K562 (cell line): ENCODE data around the gene TM7SF3. TPM values are rescaled to one million over a fixed set of nuclear protein-coding genes. Genes with fewer than 3 reads are reported as not detected.

ENCODE experiments used
- ATAC-seq: fragments of 200-7000 bp; cut with Tn5 transposase; 3 replicates; pipeline ENCODE4 v1.9.1; 2020; ENCODE audit warnings: moderate library complexity
- BruUV-seq: library from RNA; stranded (reverse); fragments of 400-500 nt; replicated peaks from 2 replicates; lab custom pipeline; 2021; lab: Mats Ljungman, UMichigan
- CTCF ChIA-PET: fragments of 300-600 bp; formaldehyde crosslinking; extraction: SDS; loops from one replicate; lab custom pipeline; 2021; ENCODE audit warnings: low intra/inter-chr PET ratio; lab: Yijun Ruan, JAX
- POLR2A ChIA-PET: fragments of 300-600, 350-650 bp; sonication (Branson Sonifier 250); formaldehyde crosslinking; extraction: SDS; loops from one replicate; lab custom pipeline; 2021; ENCODE audit warnings: antibody characterized with exemption, inconsistent platforms; lab: Yijun Ruan, JAX
- DNase-seq, 4 experiments: peaks; one replicate each; pipeline versions ENCODE4 v3.0.0 to v3.0.0-alpha.2; 2011 to 2018; ENCODE audit warnings: low spot score in 3 of 4, mixed read lengths in 3 of 4; ENCODE audit errors: extremely low read depth in 1 of 4
- FAIRE-seq: peaks from 2 replicates; lab custom pipeline; 2011; peaks lifted over from hg19 to GRCh38; lab: Jason Lieb, UNC
- H2AFZ ChIP-seq: 2 replicates; pipeline ENCODE4 v1.6.0; 2011; ENCODE audit warnings: low read depth, low read length, control low read depth, inconsistent platforms
- H3K27ac ChIP-seq: fragments of 200-600 bp; 3 replicates; pipeline ENCODE4 v1.8.0; 2011; ENCODE audit warnings: low read depth, mild to moderate bottlenecking, control low read depth, inconsistent platforms, low read length, moderate library complexity, mixed read lengths; ENCODE audit errors: extremely low read depth
- H3K27me3 ChIP-seq, 2 experiments: fragments of 300-600 bp in 1 of 2; 2 replicates in 1 of 2; 3 replicates in 1 of 2; pipeline versions ENCODE4 v1.6.0 to v1.8.0; 2011; ENCODE audit warnings: inconsistent platforms in 2 of 2, low read length in 2 of 2, mild to moderate bottlenecking in 1 of 2, mixed read lengths in 1 of 2, moderate library complexity in 1 of 2; ENCODE audit not compliant: control insufficient read depth in 2 of 2, insufficient read depth in 2 of 2
- H3K36me3 ChIP-seq: fragments of 300-600 bp; 3 replicates; pipeline ENCODE4 v1.8.0; 2011; ENCODE audit warnings: mild to moderate bottlenecking, low read length, inconsistent platforms; ENCODE audit not compliant: control insufficient read depth, insufficient read depth
- H3K4me1 ChIP-seq, 2 experiments: fragments of 200-600 bp in 1 of 2; replicated peaks in 1 of 2; 2 replicates in 1 of 2; 3 replicates in 1 of 2; pipeline versions ENCODE4 v1.5.1 to v1.8.0; 2011; ENCODE audit warnings: inconsistent platforms in 2 of 2, low read length in 2 of 2, mild to moderate bottlenecking in 1 of 2, mixed read lengths in 1 of 2, moderate library complexity in 1 of 2; ENCODE audit not compliant: control insufficient read depth in 2 of 2, insufficient read depth in 2 of 2
- H3K4me2 ChIP-seq: 2 replicates; pipeline ENCODE4 v1.6.1; 2011; ENCODE audit warnings: low read length, control low read depth, inconsistent platforms, mixed read lengths; ENCODE audit not compliant: insufficient read depth
- H3K4me3 ChIP-seq: fragments of 200-600 bp; sonication (generic), shearing (Covaris generic); 2 replicates; pipeline ENCODE4 v1.5.1; 2016; ENCODE audit warnings: control low read depth, inconsistent platforms
- H3K79me2 ChIP-seq: fragments of 200-600 bp; 3 replicates; pipeline ENCODE4 v1.8.0; 2011; ENCODE audit warnings: low read length, inconsistent platforms; ENCODE audit not compliant: control insufficient read depth, insufficient read depth
- H3K9ac ChIP-seq, 2 experiments: 2 replicates each; pipeline versions ENCODE4 v1.6.0 to v1.6.1; 2011; ENCODE audit warnings: low read depth in 2 of 2, low read length in 2 of 2, control low read depth in 1 of 2, inconsistent platforms in 1 of 2, mild to moderate bottlenecking in 1 of 2, mixed read lengths in 1 of 2; ENCODE audit not compliant: insufficient read depth in 1 of 2
- H3K9me1 ChIP-seq: one replicate; pipeline ENCODE4 v1.6.0; 2011; ENCODE audit warnings: inconsistent platforms, mild to moderate bottlenecking, low read length, moderate library complexity; ENCODE audit not compliant: control insufficient read depth, insufficient read depth
- H3K9me3 ChIP-seq: replicated peaks from 2 replicates; pipeline ENCODE4 v1.5.1; 2011; ENCODE audit warnings: low read depth, low read length, inconsistent platforms; ENCODE audit not compliant: control insufficient read depth, insufficient read depth
- H4K20me1 ChIP-seq: replicated peaks from 2 replicates; pipeline ENCODE4 v1.6.1; 2011; ENCODE audit warnings: low read length, inconsistent platforms, mixed read lengths; ENCODE audit not compliant: control insufficient read depth, insufficient read depth
- FOXK2 ChIP-seq, 2 experiments: fragments of 450-650 bp; IDR thresholded peaks in 1 of 2; conservative IDR thresholded peaks in 1 of 2; 2 replicates each; pipeline ENCODE4 v1.6.1; 2016; ENCODE audit warnings: low read depth in 2 of 2, mild to moderate bottlenecking in 1 of 2
- HES1 ChIP-seq: fragments of 450-650 bp; IDR thresholded peaks from 2 replicates; pipeline ENCODE4 v1.6.1; 2016; ENCODE audit warnings: low read depth, mild to moderate bottlenecking, moderate library complexity
- KHSRP ChIP-seq: fragments of 450-650 bp; IDR thresholded peaks from 2 replicates; pipeline ENCODE4 v1.6.1; 2017
- PURB ChIP-seq: sonication (generic); formaldehyde crosslinking; IDR thresholded peaks from 2 replicates; pipeline ENCODE4 v1.9.0; 2021; ENCODE audit warnings: low read depth, mild to moderate bottlenecking, missing genetic modification reagents
- SMARCA4 ChIP-seq: fragments of 450-650 bp; IDR thresholded peaks from 2 replicates; pipeline ENCODE4 v1.6.1; 2016
- TEAD4 ChIP-seq, 2 experiments: sonication (generic) in 1 of 2; formaldehyde crosslinking in 1 of 2; IDR thresholded peaks; 2 replicates each; pipeline versions ENCODE4 v1.6.1 to v1.8.0; 2012 to 2022; ENCODE audit warnings: borderline replicate concordance in 1 of 2, inconsistent platforms in 1 of 2, low read length in 1 of 2, mild to moderate bottlenecking in 1 of 2, missing genetic modification reagents in 1 of 2
- USF1 ChIP-seq: sonication (generic); formaldehyde crosslinking; IDR thresholded peaks from 2 replicates; pipeline ENCODE4 v1.9.0; 2022; ENCODE audit warnings: mild to moderate bottlenecking, missing genetic modification reagents
- ZNF121 ChIP-seq: sonication (generic); formaldehyde crosslinking; conservative IDR thresholded peaks from 2 replicates; pipeline ENCODE4 v1.8.0; 2022; ENCODE audit warnings: missing genetic modification reagents
- ZNF146 ChIP-seq: IDR thresholded peaks from one replicate; pipeline ENCODE4 v1.6.1; 2018; ENCODE audit warnings: missing compliant biosample characterization; ENCODE audit not compliant: unreplicated experiment
- ZNF174 ChIP-seq: fragments of 250-450 bp; sonication (Bioruptor Pico); IDR thresholded peaks from 2 replicates; pipeline ENCODE4 v1.4.0; 2020; ENCODE audit warnings: mild to moderate bottlenecking
- ZNF280A ChIP-seq: fragments of 450-650 bp; IDR thresholded peaks from 2 replicates; pipeline ENCODE4 v1.6.1; 2018; ENCODE audit warnings: mild to moderate bottlenecking, low read depth; ENCODE audit not compliant: partially characterized antibody
- ZNF354B ChIP-seq: fragments of 250-450 bp; sonication (Bioruptor Pico); IDR thresholded peaks from 2 replicates; pipeline ENCODE4 v1.4.0; 2020
- WGBS: fragments of 100-300 bp; shearing (Covaris generic); methylation state at CpG from one replicate; pipeline ENCODE4 v1.1.6; 2016; ENCODE audit warnings: low coverage, mixed read lengths; ENCODE audit not compliant: insufficient coverage; ENCODE audit errors: missing lambda C conversion rate; 5-methylcytosine and 5-hydroxymethylcytosine counted together
- in situ Hi-C: fragments of 300-500 bp; cut with MboI; formaldehyde crosslinking; loops from 4 replicates; pipeline ENCODE4 v1.15.0; 2018; ENCODE audit warnings: inconsistent platforms, mixed read lengths
- intact Hi-C: fragments of 100-400 bp; cut with micrococcal nuclease; formaldehyde crosslinking; loops from 2 replicates; pipeline ENCODE4 v1.14.2; 2022
- polyA plus RNA-seq, 8 experiments: library from polyadenylated mRNA; depleted of rRNA in 4 of 8; stranded (reverse) in 5 of 8; unstranded in 3 of 8; fragments of >200 nt; fragmentation: Nextera tagmentation in 2 of 8; fragmentation: Illumina TruSeq in 1 of 8; extraction: Ambion mirVana in 2 of 8; extraction: Trizol in 1 of 8; gene quantifications; 2 replicates each; pipeline versions ENCODE4 v1.2.1 to v1.2.3, GENCODE V29; 2011 to 2014; ENCODE audit warnings: inconsistent platforms in 1 of 8, missing spikeins in 1 of 8
- total RNA-seq, 7 experiments: library from RNA; depleted of rRNA in 6 of 7; stranded (reverse); fragments of >200 nt in 6 of 7; fragmentation: Illumina TruSeq in 2 of 7; extraction: Trizol in 2 of 7; gene quantifications; 2 replicates each; pipeline versions ENCODE4 v1.2.1 to v1.2.3, GENCODE V29; 2011 to 2021; ENCODE audit warnings: low replicate concordance in 1 of 7

The TM7SF3 gene
- total and polyA plus RNA-seq, 9 of the 15 experiments (the other 6 are each of a cell fraction or from before 2014, with no cell fraction given): 9.3 to 90.4 (median 24.8) TPM

GRCh38 chr12:26982866-26983265 lies 31.3 kb downstream of the TM7SF3 start:
- Histone ChIP-seq H3K36me3 (peaks cover 21% of the 10 kb centered on the region; the same call in 2 of the 3 replicates), H3K27me3 (no peaks in the 10 kb centered on the region), H3K9me1 (no peaks in the 10 kb centered on the region), H3K27ac (no peak overlapping the region), H3K9me3 (no peaks in the 10 kb centered on the region), H3K9ac (no peak overlapping the region), H3K79me2 (no peaks in the 10 kb centered on the region), H4K20me1 (no peaks in the 10 kb centered on the region), H3K4me3 (no peak overlapping the region)
- CTCF ChIA-PET: no interaction called here
- DNase-seq (no peak), ATAC-seq (no peak)
- POLR2A ChIA-PET: no interaction called here
- 75% methylated on average over 2 of the region's 2 CpGs for WGBS
- in situ Hi-C loops (no loop called here), intact Hi-C loops (no loop called here)
- TF ChIP-seq HES1 (no peak), FOXK2 (conservative IDR thresholded peaks at IDR 0.05 in 1 of 2, IDR thresholded peaks at IDR 0.05 in 1 of 2; ENCODE audit: low read depth in 2 of 2) (no peak), ZNF354B (CRISPR knock-in tag) (no peak), ZNF174 (CRISPR knock-in tag) (no peak), USF1 (no peak), ZNF280A (no peak), ZNF121 (CRISPR knock-in tag) (no peak), ZNF146 (no peak), SMARCA4 (no peak), PURB (CRISPR knock-in tag) (no peak), KHSRP (no peak), TEAD4 (IDR thresholded peaks at IDR 0.05; ENCODE audit: low read length) (no peak), TEAD4 (CRISPR knock-in tag; IDR thresholded peaks at IDR 0.05; ENCODE audit: borderline replicate concordance) (no peak)
- TF ChIP-seq, all 486 proteins: peak for 0
- Histone ChIP-seq H3K4me2 (no peak overlapping the region), H3K4me1 (no peaks in the 10 kb centered on the region), H2AFZ (no peak overlapping the region)
- FAIRE-seq: no peak
- no TSS peak for BruUV-seq
